NCI-H1436 treated with DMSO at 0.1 percent for 48 hours (cell line): ENCODE results near the gene SMIM5.
"Not testable (repeated sequence)": the region's sequence is repeated elsewhere in the genome, so short reads cannot be mapped to it uniquely, and the experiment has no call there.

Source experiments
- DNase-seq: peaks from one replicate; lab custom pipeline; 2025; lab: John Stamatoyannopoulos, UW

SMIM5 gene, protein sequence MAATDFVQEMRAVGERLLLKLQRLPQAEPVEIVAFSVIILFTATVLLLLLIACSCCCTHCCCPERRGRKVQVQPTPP

DNA sequence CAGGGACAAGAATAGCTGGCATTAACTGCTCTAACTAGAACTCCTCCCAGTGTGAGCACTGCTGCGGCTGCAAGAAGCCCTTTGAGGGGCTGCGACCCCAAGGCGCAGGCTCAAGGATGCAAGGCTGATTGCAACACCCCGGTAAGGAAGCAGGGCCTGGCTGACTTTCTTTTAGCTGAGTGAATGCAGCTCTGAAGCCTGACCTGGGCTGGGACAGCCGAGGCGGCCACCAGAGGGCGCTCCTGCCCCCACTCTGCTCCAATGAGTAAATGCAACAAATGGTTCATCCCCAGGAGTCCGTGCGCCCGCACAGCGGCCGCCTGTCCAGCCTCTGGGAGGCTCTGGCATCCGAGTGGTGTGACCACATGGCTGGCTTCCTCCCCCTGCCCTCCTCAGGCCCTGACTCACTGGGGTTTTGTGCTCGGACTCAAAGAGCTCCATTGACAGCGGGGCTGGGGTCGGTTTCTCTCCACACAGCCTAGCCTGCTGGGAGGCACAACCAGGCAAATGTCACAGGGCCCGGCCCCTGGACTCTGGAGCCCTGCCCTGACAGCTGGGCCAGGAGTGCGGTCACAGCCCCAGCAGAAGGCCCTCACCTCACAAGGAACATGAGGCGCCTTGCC is at the start of gene SMIM5:
TSS of gene SMIM5 (plus strand) at position 572 of the 623 bp plus-strand sequence. CDS start 6,768 bp downstream, outside the sequence.
- no peak for DNase-seq

DNA sequence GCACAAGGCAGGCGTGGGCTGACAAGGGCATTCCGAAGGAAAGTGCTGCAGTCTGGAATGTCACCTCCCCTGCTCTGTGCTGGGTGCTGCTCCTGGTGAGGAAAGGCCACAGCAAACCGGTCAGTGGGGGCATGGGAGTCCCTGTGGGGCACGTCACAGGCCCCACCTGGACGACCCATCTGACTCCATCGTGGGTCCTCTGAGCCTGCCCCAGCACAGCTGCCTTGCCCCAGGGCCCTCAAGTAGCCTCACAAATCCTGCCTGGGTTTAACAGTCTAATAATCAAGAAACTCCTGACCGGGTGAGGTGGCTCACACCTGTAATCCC is 48.4 kb upstream of the SMIM5 start:
- no peak for DNase-seq

DNA sequence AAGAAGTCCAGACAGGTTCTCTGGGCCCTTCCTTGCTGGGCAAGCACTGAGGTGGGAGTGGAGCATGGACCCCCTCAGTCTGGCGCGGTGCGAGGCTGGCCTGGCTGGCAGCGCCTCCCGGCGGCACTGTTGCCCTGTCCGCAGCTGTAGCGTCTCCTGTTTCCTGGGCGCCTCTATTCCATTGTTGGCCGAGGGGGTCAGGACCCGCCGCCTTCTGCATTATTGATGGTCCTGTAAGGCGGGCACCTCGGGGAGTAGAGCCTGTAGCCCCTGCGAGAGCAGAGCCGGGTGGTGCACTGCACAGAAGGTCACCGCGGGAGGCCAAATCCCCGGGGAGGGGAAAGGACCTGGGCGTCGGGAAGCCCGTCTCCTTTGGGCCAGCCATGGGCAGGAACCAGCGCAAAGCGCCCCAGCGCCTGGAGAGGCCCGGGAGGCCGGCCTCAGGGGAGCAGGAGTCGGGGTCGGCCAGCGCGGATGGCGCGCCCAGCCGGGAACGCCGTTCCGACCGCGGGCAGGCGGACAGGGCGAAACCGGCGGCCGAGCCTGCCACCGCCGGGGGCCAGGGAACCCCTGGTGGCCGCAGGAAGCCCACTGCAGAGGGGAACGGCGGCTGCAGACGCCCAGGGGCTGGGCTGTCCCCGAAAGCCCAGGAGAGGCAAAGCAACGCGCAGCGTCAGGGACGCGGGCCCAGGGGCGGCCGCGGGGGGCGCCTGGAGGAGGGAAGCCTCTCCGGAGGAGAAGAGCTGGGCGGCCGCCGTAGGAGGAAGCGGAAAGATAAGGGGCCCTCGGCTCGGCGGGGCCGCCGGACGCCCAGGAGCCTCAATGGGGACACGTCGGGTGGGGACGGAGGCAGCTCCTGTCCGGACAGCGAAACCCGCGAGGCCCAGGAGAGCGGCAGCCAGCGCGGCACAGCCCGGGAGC is 45.3 kb upstream of the SMIM5 start, which contains the start of gene MYO15B:
TSS of gene MYO15B (plus strand) at position 126 of the 921 bp plus-strand sequence. CDS start at position 384, 258 bp downstream.
- no peak for DNase-seq

DNA sequence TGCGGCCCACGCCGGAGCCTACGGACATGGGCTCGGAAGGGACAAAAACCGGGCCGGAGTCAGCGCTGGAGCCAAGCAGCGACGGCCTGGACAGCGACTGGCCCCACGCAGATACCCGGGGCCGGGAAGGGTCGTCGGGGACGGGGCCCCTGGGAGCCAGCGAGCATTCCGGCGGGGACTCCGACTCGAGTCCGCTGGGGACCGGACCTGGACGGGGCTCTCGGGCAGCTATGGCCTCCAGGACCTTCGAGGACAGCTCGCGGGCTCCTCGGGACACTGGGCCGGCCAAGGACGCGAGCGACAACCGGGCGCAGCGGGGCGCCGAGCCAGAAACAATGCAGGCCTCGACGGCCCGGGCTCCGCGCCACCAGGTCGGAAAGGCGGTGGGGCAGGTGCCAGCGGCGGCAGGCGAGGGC is 44.6 kb upstream of the SMIM5 start:
- no peak for DNase-seq

DNA sequence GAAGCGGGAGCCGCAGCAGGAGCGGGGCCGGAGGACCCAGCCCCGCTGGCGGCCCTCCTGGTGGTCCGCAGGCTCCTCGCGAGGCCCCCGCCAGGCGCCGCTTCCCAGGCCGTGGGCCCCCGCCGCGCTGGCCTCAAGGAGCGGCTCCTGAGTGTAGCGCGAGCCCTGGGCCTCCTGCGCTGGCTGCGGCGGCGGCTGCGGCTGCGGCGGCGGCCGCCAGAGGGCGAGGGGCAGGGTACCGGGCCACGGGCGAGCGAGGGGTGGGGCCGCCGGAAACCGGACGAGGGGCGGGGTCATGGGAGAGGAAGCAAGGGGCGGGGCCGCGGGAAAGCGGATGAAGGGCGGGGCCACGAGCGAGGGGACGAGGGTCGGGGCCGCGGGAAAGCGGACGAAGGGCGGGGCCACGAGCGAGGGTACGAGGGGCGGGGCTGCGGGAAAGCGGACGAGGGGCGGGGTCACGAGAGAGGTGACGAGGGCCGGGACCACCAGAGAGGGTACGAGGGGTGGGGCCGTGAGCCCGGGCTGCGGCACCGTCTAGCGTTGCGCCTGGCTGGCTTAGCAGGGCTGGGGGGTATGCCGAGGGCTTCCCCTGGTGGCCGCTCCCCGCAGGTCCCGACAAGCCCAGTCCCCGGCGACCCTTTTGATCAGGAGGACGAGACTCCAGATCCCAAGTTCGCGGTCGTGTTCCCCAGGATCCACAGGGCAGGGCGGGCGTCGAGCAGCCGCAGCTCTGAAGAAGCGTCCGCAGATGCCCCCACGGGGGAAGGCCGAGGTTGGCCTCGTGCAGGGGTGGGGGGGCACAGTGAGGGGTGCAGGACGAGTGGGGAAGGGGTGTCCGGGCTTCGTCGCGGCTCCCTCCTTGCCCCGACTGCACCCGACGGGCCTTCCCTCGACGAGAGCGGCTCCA is 44.0 kb upstream of the SMIM5 start:
- DNase-seq = peak; percentile 45

DNA sequence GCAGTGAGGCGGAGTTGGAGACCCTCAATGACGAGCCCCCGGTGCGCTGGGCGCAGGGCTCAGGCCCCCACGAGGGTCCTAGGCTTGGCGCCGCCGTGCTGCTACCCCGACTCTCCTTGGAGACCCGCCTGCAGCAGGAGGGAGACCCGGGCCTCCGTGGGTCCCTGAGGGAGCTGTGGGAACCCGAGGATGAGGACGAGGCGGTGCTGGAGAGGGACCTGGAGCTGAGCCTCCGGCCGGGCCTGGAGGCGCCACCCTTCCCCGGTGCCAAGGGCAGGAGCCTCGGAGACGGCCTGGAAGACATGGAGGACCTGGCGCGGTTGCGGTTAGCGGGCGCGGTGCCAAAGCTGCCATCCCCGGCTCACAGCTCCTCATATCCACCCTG is 43.3 kb upstream of the SMIM5 start:
- no peak for DNase-seq

DNA sequence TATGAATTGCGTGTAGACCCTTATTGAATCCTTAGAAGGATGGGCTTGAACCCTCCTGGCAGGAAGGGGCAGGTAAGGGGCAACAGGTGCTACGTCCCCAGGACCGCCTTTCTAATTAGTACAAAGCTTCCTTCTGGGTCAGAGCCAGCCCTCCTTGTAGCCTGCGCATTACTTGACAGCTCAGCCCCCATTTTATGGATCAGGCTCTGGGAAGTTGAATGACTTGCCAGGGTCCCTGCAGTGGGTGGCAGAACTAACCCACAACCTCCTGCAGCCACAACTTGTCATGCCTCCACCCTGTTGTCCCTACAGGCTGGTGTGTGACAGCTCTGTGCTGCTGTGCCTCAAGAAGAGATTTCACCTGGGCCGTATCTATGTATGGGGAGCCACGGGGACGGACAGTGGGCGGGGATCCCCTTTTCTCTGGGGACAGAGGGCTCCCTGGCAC is 42.9 kb upstream of the SMIM5 start:
- DNase-seq = no peak

DNA sequence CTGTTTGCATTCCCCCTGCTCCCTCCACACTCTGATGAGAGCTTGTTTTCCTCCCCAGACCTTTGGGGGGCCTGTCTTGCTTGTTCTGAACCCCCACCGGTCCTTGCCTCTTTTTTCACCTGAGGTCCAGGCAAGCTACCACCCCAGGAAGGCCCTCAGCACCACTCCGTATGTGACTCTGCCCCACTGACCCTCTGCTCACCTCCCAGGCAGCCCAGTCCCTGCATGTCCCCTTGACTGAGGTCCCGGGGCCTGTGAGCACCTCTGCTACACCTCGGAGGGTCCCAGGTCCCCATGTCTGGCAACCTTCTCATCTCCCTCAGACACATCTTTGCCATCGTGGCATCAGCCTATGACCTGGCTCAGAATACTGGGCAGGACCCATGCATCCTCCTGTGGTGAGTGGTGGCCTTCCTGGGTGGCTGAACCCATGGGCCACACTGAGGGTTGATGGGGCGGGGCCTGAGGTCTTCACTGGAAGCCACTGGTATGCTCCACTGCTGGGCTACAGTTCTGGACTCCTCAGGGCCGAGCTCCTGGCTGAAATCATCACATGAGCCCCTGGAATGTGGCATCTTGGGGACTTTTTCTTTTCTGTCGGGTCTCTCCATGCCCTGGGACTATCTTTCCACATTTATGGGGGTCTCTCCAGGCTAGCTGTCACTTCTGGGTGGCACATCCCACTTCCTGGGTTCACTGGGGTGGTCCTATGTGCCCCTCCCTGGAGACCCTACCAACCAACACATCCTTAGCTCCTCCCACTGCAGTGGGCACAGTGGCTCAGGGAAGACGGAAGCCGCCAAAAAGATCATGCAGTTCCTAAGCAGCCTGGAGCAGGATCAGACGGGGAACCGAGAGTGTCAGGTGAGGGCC is 42.1 kb upstream of the SMIM5 start:
- DNase-seq = no peak

DNA sequence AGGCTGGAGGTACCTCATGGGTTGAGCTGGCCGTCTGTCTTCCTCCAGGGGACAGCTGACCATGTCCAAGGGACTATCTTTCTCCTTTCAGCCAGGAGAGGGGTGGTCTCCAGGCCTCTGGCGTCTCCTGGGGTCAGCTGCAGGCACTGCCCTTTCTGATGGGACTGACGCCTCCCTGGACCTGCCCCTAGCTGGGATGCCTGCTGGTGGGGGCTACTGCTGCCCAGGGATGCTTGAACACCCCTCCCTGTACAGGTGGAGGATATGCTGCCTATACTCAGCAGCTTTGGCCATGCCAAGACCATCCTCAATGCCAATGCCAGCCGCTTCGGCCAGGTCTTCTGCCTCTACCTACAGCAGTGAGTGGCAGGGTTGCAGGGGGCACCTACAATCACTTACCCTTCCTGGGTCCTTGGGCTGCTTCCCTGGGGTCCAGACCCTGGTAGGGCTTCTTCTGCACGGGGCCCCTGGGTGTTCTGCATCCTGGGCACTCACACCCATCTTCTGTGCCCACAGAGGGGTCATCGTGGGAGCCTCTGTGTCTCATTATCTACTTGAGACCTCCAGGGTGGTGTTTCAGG is 41.4 kb upstream of the SMIM5 start:
- no peak for DNase-seq

DNA sequence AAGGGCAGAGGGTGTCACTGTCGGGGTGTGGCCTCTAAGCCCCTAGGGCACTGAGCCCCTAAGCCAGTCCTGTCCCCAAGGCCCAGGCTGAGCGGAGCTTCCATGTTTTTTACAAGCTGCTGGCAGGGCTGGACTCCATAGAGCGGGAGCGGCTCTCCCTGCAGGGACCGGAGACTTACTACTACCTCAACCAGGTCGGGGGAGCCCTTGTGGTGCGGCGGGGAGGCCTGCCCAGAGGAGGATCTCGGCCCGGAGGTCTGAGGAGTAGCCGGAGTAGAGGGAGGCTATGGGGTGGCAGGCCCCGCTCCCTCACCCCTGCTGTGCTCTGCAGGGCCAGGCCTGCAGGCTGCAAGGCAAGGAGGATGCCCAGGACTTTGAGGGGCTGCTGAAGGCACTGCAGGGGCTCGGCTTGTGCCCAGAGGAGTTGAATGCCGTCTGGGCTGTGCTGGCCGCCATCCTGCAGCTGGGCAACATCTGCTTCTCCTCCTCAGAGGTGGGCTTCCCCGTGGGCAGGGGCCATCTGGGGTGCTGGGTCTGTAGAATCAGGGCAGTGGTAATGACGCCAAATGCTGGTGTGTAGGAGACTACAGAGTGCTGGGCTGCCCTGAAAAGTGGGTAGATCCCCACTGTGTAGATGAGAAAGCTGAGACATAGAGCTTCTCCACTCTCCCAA is 40.8 kb upstream of the SMIM5 start:
- no peak for DNase-seq

DNA sequence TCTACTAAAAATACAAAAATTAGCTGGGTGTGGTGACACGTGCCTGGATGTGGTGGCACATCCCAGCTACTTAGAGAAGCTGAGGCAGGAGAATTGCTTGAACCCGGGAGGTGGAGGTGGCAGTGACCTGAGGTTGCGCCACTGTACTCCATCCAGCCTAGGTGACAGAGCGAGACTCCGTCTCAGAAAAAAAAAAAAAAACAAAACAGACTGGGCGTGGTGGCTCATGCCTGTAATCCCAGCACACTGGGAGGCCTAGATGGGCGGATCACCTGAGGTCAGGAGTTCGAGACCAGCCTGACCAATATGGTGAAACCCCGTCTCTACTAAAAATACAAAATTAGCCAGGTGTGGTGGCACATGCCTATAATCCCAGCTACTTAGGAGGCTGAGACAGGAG is 39.8 kb upstream of the SMIM5 start:
- DNase-seq = not testable (repeated sequence)

DNA sequence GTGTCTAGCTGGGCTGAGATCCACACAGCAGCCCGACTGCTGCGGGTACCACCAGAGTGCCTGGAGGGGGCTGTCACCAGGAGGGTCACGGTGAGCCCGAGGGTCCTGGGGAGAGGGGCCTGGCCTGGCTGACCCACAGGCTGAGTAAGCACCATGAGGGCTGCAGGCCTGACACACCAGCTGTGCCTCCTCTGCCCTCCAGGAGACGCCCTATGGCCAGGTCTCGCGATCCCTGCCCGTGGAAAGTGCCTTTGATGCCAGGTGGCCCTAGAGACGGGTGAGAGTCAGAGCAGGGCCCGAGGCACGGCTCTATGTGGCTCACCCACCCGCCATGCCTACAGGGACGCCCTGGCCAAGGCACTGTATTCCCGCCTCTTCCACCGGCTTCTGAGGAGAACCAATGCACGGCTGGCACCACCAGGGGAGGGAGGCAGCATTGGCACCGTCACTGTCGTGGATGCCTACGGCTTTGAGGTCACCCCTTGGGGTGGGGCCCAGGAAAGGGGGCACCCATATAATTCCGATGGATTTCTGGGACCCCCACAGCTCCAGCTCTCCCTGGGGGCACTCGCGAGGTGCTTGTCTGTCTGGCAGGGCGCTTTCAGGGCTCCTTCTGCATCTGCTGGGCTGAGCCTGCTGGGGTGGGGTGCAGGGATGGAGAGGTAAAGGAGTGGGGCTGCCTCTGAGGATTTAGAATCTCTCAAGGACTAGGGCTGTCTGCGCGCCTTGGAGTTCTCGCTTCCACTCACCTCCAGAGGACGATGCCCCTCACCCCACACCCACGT is 38.5 kb upstream of the SMIM5 start:
- no peak for DNase-seq

DNA sequence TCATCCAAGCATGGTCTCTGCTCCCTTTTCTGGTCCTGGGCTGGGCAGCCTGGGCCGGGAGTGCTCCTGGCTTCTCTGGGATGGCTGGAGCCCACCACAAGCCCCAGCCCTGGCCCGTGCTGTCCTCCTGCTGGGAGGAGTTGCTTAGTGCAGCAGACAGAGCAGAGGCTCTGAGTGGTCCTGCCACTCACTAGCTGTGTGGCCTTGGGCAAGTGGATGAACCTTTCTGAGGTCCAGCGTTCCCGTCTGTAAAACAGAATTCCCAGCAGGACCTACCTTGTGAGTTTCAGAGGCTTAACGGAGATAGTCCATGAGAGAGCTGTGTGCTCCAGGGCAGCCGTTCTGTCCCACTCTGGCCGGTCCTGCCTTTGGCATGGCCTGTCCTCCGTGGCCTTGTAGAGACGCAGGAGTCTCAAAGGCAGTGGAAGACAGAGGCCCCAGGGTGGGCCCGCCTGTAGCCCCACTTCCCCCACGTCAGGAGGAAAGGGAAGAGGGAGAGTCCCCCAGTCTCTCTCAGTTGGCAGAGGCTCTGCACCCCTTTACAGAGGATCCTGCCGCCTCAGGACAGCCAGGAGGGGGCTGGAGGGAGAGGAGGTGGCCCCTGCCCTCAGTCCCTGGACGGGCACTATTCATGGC is 37.8 kb upstream of the SMIM5 start:
- DNase-seq = no peak

DNA sequence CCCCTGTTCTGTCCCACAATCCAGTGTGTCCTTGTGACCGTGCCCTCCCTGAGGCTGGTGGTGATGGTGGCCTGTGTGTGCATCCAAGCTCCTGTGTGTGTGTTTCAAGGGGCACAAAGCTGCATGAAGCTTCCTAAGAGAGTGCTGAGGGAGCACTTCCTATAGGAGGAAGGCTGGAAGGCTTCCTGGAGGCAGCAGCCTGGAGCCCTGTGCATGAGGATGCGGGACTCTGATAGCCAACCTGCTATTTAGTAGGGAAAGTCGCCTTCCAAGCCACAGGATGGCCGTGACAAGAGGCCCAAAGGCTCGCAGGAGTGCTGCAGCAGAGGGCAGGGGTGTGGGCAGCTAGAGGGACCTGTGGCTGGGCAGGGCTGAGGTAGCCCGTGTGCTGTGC is 37.3 kb upstream of the SMIM5 start:
- DNase-seq = no peak

DNA sequence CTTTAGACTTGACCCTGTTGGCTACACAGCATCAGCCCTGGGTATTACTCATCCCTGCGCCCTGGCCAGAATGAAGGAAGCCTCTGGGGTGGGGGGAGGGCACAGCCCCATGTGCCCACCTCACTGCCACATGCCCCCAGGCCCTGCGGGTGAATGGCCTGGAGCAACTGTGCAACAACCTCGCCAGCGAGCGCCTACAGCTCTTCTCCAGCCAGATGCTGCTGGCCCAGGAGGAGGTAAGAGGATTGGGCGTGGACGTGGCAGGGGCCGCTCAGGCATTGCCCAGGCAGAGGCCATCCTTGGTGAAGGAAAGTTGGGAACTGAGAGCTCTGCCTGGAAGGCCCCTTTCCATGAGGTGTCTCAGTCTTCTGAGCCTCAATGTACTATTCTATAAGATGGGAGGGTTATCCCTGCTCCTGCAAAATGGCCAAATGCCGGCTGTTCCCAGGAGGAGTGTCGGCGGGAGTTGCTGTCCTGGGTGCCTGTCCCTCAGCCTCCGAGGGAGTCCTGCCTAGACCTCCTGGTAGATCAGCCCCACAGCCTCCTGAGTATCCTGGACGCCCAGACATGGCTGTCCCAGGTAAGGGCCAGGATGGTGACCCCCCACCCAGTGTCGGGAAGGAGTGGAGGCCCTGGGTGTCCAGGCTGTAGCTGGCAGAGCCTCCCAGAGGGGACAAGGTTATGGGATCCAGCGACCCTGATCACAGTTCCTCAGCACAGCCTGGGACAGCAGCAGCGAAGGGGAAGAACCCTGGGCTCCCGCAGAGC is 36.7 kb upstream of the SMIM5 start:
- no peak for DNase-seq

DNA sequence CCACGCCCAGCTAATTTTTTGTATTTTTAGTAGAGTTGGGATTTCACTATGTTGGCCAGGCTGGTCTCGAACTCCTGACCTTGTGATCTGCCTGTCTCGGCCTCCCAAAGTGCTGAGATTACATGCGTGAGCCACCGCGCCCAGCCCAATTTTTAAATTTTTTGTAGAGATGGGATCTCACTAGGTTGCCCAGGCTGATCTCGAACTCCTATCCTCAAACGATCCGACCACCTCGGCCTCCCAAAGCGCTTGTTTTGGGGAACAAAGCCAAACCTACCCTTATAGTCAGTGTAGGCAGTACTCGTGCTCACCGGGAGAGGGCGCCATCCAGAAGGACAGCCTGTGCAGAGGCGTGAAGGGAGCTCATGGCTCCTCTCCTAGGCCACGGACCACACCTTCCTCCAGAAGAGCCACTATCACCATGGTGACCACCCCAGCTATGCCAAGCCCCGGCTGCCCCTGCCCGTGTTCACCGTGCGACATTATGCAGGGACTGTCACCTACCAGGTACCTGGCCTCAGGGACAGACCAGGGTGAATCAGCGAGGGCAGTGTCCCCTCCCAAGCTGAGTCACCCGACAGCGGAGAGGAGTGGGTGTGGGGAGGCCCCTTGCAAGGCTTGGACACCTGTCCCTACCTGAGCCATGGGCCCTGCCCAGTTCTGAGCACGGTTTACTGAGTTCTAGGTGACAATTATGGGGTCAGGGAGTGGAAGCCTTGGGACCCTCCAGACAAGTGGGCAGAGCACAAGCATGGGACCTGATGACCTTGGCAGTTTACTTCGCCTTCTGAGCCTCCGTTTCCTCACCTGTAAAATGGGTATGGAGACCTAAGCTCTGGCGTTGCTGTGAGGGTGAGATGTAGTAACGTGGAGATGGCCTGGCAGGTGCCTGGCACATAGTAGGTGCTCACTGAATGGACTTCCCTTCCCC is 31.9 kb upstream of the SMIM5 start:
- peak; percentile 9 for DNase-seq

DNA sequence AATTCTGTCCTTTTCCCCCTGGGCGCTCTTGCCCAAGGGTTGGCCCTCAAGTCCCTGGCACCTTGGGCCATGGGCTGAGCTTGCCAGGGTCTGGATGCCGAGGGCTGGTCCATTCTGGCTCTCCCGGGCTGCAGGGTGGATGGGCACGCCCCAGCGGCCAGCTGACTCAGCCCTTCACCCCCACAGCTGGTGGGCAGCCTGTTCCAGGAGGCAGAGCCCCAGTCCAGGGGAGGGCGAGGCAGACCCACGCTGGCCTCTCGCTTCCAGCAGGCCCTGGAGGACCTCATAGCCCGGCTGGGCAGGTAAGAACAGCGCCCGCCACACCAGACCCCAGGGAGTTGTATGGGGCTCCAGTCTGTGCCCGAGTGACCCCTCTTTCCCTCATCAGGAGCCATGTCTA is 30.6 kb upstream of the SMIM5 start:
- DNase-seq = no peak
